PFSK-1 (cell line): ENCODE measurements around the gene C11orf21.

ENCODE experiments used
- FOXP2 ChIP-seq: optimal IDR thresholded peaks from 2 replicates; pipeline ENCODE3; 2011; ENCODE audit warnings: borderline replicate concordance, control low read depth, inconsistent platforms; ENCODE audit not compliant: insufficient read depth; ENCODE audit errors: extremely low read length, extremely low read depth
- POLR2AphosphoS5 ChIP-seq: IDR thresholded peaks from 2 replicates; pipeline ENCODE4 v1.6.1; 2012; ENCODE audit warnings: low read depth, mild to moderate bottlenecking, control low read depth, low read length, moderate library complexity
- REST ChIP-seq, 2 experiments: IDR thresholded peaks; 2 replicates each; pipeline versions ENCODE4 v1.6.1 to v1.8.0; 2011 to 2012; ENCODE audit warnings: low read depth in 2 of 2, low read length in 2 of 2, control low read depth in 1 of 2, inconsistent platforms in 1 of 2, mild to moderate bottlenecking in 1 of 2, moderate library complexity in 1 of 2; ENCODE audit not compliant: insufficient read depth in 1 of 2
- SIN3A ChIP-seq: IDR thresholded peaks from 2 replicates; pipeline ENCODE4 v1.6.1; 2012; ENCODE audit warnings: mild to moderate bottlenecking, low read length, moderate library complexity, borderline replicate concordance; ENCODE audit not compliant: insufficient read depth
- TAF1 ChIP-seq: IDR thresholded peaks from 2 replicates; pipeline ENCODE4 v1.6.1; 2012; ENCODE audit warnings: low read length, control low read depth, borderline replicate concordance; ENCODE audit not compliant: insufficient read depth

The C11orf21 gene

GRCh38 chr11:2330696-2331095 lies 29.0 kb upstream of the C11orf21 start:
- TF ChIP-seq SIN3A: no peak
- no peak for TF ChIP-seq REST (IDR thresholded peaks at IDR 0.05; ENCODE audit: insufficient read depth in 1 of 2, low read depth in 2 of 2, low read length in 2 of 2)
- no peak for TF ChIP-seq FOXP2
- no peak for TF ChIP-seq TAF1
- no peak for TF ChIP-seq POLR2AphosphoS5

- no peak for TF ChIP-seq REST (IDR thresholded peaks at IDR 0.05; ENCODE audit: insufficient read depth in 1 of 2, low read depth in 2 of 2, low read length in 2 of 2)
- TF ChIP-seq POLR2AphosphoS5: no peak
- TF ChIP-seq FOXP2: no peak
- no peak for TF ChIP-seq SIN3A
- TF ChIP-seq TAF1: no peak
Observed at GRCh38 chr11:2329551-2329950, 27.8 kb upstream of the C11orf21 start.

- TF ChIP-seq SIN3A: no peak
- TF ChIP-seq TAF1: no peak
- no peak for TF ChIP-seq POLR2AphosphoS5
- no peak for TF ChIP-seq FOXP2
- no peak for TF ChIP-seq REST (IDR thresholded peaks at IDR 0.05; ENCODE audit: insufficient read depth in 1 of 2, low read depth in 2 of 2, low read length in 2 of 2)
Observed at GRCh38 chr11:2328656-2329354, 27.1 kb upstream of the C11orf21 start.

GRCh38 chr11:2328021-2328420 lies 26.3 kb upstream of the C11orf21 start:
- TF ChIP-seq SIN3A: no peak
- no peak for TF ChIP-seq REST (IDR thresholded peaks at IDR 0.05; ENCODE audit: insufficient read depth in 1 of 2, low read depth in 2 of 2, low read length in 2 of 2)

GRCh38 chr11:2327032-2327431 lies 25.3 kb upstream of the C11orf21 start:
- TF ChIP-seq SIN3A: no peak
- TF ChIP-seq REST (IDR thresholded peaks at IDR 0.05; ENCODE audit: insufficient read depth in 1 of 2, low read depth in 2 of 2, low read length in 2 of 2): no peak
- TF ChIP-seq POLR2AphosphoS5: no peak
- TF ChIP-seq TAF1: no peak
- no peak for TF ChIP-seq FOXP2
